ENCODE measurements around the gene LINC01488.

DNA sequence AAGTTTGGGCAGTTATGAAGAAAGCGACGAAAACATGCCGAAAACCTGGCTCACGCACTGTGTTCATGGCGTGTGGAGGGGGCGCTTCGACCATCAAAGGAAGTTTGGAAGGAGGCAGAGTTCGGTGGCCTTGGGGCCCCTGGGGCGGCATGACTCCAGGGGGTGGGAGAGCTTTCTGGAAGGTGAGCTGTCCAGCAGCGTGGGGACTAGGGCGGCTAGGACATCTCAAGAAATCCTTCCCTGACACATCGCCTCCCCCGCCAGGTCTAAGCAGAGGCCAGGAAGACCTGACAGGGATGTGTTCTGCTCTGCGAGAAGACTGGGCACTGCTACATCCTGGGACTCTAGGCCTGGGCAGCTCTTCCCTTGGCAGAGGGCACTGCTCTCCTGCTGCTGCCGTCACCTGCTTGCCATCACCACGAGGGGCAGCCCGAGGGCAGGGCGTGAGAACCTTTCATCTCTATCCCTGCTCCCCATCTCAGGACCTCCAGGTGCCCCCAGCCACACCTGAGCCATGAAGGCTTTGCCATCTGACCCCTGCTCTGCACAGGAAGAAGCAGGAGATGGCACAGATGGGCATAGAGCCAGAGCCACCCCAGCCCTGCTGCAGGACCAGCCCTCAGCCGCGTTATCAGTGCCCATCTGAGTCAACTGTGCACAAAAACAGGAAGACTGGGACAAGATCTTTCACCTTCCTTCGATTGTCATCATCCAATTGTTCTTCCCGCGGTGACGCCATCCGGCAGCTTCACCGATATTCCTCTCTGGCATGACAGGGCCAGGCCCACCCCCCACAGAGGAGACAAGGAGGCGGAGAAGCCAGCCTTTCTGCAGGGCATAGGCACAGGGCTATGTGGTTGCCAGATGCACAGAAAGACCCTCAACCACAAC, 12.7 kb downstream of the LINC01488 start:
- TF ChIP-seq CTCF (conservative IDR thresholded peaks at IDR 0.05) = no peak
- TF ChIP-seq EZH2 (IDR thresholded peaks at IDR 0.05; ENCODE audit: low read depth) = no peak

Data from PC-9 (cell line).